Measurements from ENCODE around the gene CEP192.

DNA sequence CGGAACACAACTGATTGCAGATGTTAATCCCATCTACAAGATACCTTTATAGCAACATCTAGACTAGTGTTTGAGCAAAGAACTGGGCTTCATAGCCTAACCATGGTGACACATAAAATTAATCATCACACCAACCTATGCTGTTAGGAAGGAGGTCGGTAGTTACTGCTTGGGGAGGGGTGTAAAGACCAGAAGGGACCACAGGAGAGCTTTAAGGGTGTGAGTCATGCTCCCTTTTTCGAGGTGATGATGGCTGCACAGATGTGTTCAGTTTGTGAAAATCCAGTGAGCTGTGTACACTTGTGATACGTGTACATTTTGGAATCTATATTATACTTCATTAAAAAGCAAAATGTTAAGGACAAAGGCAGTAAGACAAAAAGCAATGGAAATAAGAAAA lies 47.9 kb upstream of the CEP192 start:
- TF ChIP-seq, protein P1, sequence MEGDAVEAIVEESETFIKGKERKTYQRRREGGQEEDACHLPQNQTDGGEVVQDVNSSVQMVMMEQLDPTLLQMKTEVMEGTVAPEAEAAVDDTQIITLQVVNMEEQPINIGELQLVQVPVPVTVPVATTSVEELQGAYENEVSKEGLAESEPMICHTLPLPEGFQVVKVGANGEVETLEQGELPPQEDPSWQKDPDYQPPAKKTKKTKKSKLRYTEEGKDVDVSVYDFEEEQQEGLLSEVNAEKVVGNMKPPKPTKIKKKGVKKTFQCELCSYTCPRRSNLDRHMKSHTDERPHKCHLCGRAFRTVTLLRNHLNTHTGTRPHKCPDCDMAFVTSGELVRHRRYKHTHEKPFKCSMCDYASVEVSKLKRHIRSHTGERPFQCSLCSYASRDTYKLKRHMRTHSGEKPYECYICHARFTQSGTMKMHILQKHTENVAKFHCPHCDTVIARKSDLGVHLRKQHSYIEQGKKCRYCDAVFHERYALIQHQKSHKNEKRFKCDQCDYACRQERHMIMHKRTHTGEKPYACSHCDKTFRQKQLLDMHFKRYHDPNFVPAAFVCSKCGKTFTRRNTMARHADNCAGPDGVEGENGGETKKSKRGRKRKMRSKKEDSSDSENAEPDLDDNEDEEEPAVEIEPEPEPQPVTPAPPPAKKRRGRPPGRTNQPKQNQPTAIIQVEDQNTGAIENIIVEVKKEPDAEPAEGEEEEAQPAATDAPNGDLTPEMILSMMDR (IDR thresholded peaks at IDR 0.05 in 2 of 3, conservative IDR thresholded peaks at IDR 0.05 in 1 of 3; ENCODE audit: borderline replicate concordance in 1 of 3, insufficient read depth in 1 of 3, low read depth in 2 of 3, low read length in 2 of 3), result no peak
- no peak for TF ChIP-seq POLR2A (IDR thresholded peaks at IDR 0.05; ENCODE audit: borderline replicate concordance, extremely low read depth, insufficient read depth, insufficient read length)
- TF ChIP-seq FOSL1 (IDR thresholded peaks at IDR 0.05; ENCODE audit: low read depth), result no peak
- TF ChIP-seq SP1 (IDR thresholded peaks at IDR 0.05; ENCODE audit: low read depth), result no peak
- TF ChIP-seq EZH2 (IDR thresholded peaks at IDR 0.05), result no peak
- TF ChIP-seq, protein P2, sequence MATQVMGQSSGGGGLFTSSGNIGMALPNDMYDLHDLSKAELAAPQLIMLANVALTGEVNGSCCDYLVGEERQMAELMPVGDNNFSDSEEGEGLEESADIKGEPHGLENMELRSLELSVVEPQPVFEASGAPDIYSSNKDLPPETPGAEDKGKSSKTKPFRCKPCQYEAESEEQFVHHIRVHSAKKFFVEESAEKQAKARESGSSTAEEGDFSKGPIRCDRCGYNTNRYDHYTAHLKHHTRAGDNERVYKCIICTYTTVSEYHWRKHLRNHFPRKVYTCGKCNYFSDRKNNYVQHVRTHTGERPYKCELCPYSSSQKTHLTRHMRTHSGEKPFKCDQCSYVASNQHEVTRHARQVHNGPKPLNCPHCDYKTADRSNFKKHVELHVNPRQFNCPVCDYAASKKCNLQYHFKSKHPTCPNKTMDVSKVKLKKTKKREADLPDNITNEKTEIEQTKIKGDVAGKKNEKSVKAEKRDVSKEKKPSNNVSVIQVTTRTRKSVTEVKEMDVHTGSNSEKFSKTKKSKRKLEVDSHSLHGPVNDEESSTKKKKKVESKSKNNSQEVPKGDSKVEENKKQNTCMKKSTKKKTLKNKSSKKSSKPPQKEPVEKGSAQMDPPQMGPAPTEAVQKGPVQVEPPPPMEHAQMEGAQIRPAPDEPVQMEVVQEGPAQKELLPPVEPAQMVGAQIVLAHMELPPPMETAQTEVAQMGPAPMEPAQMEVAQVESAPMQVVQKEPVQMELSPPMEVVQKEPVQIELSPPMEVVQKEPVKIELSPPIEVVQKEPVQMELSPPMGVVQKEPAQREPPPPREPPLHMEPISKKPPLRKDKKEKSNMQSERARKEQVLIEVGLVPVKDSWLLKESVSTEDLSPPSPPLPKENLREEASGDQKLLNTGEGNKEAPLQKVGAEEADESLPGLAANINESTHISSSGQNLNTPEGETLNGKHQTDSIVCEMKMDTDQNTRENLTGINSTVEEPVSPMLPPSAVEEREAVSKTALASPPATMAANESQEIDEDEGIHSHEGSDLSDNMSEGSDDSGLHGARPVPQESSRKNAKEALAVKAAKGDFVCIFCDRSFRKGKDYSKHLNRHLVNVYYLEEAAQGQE (IDR thresholded peaks at IDR 0.05; ENCODE audit: low read depth), result no peak
- TF ChIP-seq, protein P3, sequence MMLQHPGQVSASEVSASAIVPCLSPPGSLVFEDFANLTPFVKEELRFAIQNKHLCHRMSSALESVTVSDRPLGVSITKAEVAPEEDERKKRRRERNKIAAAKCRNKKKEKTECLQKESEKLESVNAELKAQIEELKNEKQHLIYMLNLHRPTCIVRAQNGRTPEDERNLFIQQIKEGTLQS (IDR thresholded peaks at IDR 0.05), result no peak
- TF ChIP-seq, protein P4, sequence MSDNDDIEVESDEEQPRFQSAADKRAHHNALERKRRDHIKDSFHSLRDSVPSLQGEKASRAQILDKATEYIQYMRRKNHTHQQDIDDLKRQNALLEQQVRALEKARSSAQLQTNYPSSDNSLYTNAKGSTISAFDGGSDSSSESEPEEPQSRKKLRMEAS (IDR thresholded peaks at IDR 0.05), result no peak
- no peak for TF ChIP-seq YY1 (IDR thresholded peaks at IDR 0.05; ENCODE audit: extremely low read depth, insufficient replicate concordance, low read depth, low read length)
- TF ChIP-seq, protein P5, sequence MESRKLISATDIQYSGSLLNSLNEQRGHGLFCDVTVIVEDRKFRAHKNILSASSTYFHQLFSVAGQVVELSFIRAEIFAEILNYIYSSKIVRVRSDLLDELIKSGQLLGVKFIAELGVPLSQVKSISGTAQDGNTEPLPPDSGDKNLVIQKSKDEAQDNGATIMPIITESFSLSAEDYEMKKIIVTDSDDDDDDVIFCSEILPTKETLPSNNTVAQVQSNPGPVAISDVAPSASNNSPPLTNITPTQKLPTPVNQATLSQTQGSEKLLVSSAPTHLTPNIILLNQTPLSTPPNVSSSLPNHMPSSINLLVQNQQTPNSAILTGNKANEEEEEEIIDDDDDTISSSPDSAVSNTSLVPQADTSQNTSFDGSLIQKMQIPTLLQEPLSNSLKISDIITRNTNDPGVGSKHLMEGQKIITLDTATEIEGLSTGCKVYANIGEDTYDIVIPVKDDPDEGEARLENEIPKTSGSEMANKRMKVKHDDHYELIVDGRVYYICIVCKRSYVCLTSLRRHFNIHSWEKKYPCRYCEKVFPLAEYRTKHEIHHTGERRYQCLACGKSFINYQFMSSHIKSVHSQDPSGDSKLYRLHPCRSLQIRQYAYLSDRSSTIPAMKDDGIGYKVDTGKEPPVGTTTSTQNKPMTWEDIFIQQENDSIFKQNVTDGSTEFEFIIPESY (IDR thresholded peaks at IDR 0.05; ENCODE audit: extremely low read depth, insufficient replicate concordance, low read length), result no peak
